GM12878 (cell line): Measurements from ENCODE around the gene F2.

Experiments used
- CEBPB ChIP-seq, 2 experiments: fragments of 150-350 bp in 1 of 2; IDR thresholded peaks; 2 replicates each; pipeline ENCODE4 v1.6.1; 2012 to 2014; ENCODE audit warnings: low read depth in 2 of 2, low read length in 2 of 2, borderline replicate concordance in 1 of 2, inconsistent platforms in 1 of 2
- CHD2 ChIP-seq: IDR thresholded peaks from 2 replicates; pipeline ENCODE4 v1.6.1; 2011; ENCODE audit warnings: low read depth, low read length, improper control_type of control experiment, borderline replicate concordance
- CTCF ChIP-seq, 3 experiments: IDR thresholded peaks in 2 of 3; conservative IDR thresholded peaks in 1 of 3; 2 replicates each; pipeline ENCODE4 v1.5.1; 2011; ENCODE audit warnings: low read depth in 3 of 3, low read length in 3 of 3, mild to moderate bottlenecking in 3 of 3, control low read depth in 2 of 3, moderate library complexity in 2 of 3, inconsistent platforms in 1 of 3, mixed read lengths in 1 of 3; ENCODE audit not compliant: control insufficient read depth in 2 of 3, insufficient read depth in 1 of 3; ENCODE audit errors: extremely low read depth in 1 of 3
- EGR1 ChIP-seq, 2 experiments: IDR thresholded peaks; 1 replicate in 1 of 2; 2 replicates in 1 of 2; pipeline ENCODE4 v1.6.1; 2011 to 2012; ENCODE audit warnings: low read depth in 2 of 2, low read length in 2 of 2, borderline replicate concordance in 1 of 2, mild to moderate bottlenecking in 1 of 2, moderate library complexity in 1 of 2
- ESRRA ChIP-seq: IDR thresholded peaks from 2 replicates; pipeline ENCODE4 v1.6.1; 2012; ENCODE audit warnings: mild to moderate bottlenecking, low read length, improper control_type of control experiment
- EZH2 ChIP-seq: IDR thresholded peaks from 2 replicates; pipeline ENCODE4 v1.6.1; 2012; ENCODE audit warnings: low read depth, mild to moderate bottlenecking, control low read depth, inconsistent platforms, low read length, borderline replicate concordance; ENCODE audit not compliant: control insufficient read depth
- NBN ChIP-seq: fragments of 450-650 bp; IDR thresholded peaks from 2 replicates; pipeline ENCODE4 v1.6.1; 2016
- NFIC ChIP-seq: IDR thresholded peaks from 2 replicates; pipeline ENCODE4 v1.6.1; 2012; ENCODE audit warnings: low read depth, mild to moderate bottlenecking, inconsistent platforms, low read length, moderate library complexity
- NR2C1 ChIP-seq: fragments of 450-650 bp; IDR thresholded peaks from 2 replicates; pipeline ENCODE4 v1.6.1; 2017; ENCODE audit warnings: antibody characterized with exemption, mild to moderate bottlenecking, moderate library complexity
- POLR2AphosphoS5 ChIP-seq: IDR thresholded peaks from 2 replicates; pipeline ENCODE4 v1.6.1; 2011; ENCODE audit warnings: mild to moderate bottlenecking, low read length, inconsistent platforms
- RAD21 ChIP-seq: IDR thresholded peaks from 2 replicates; pipeline ENCODE4 v1.6.1; 2011; ENCODE audit warnings: mild to moderate bottlenecking, low read depth, low read length, moderate library complexity; ENCODE audit not compliant: insufficient read depth
- TCF12 ChIP-seq: IDR thresholded peaks from 2 replicates; pipeline ENCODE4 v1.6.1; 2011; ENCODE audit warnings: low read depth, mild to moderate bottlenecking, low read length

GRCh38 chr11:46728659-46729040 lies 9.6 kb downstream of the F2 start:
- TF ChIP-seq CTCF (IDR thresholded peaks at IDR 0.05 in 2 of 3, conservative IDR thresholded peaks at IDR 0.05 in 1 of 3; ENCODE audit: control insufficient read depth in 2 of 3, extremely low read depth in 1 of 3, insufficient read depth in 1 of 3, low read depth in 3 of 3, low read length in 3 of 3), result no peak
- TF ChIP-seq NFIC, result no peak
- no peak for TF ChIP-seq RAD21
- no peak for TF ChIP-seq CHD2
- no peak for TF ChIP-seq EZH2
- TF ChIP-seq CEBPB (IDR thresholded peaks at IDR 0.05; ENCODE audit: borderline replicate concordance in 1 of 2, low read depth in 2 of 2, low read length in 2 of 2), result no peak
- TF ChIP-seq POLR2AphosphoS5, result no peak
- TF ChIP-seq NR2C1, result no peak
- no peak for TF ChIP-seq NBN
- no peak for TF ChIP-seq ESRRA
- TF ChIP-seq EGR1 (IDR thresholded peaks at IDR 0.05; ENCODE audit: borderline replicate concordance in 1 of 2, low read depth in 2 of 2, low read length in 2 of 2), result no peak
- TF ChIP-seq TCF12, result no peak
